ENCODE data around the gene CD28. TPM values are rescaled to one million over a fixed set of nuclear protein-coding genes. Genes with fewer than 3 reads are reported as not detected.

Gene CD28
- total and polyA plus RNA-seq, 10 of the 15 experiments (the other 5 are each of a cell fraction or from before 2014, with no cell fraction given) = 0.03 to 0.23 (median 0.04) TPM; not detected in 7

GRCh38 chr2:203675086-203675485 is 31.4 kb upstream of the CD28 start:
- BruUV-seq (replicated peaks) = no TSS peak
- WGBS (ENCODE audit: insufficient coverage, insufficient replicate concordance, low lambda C conversion rate, missing lambda C conversion rate) = 76% methylated on average over 3 of the region's 3 CpGs
- Histone ChIP-seq H3K79me2 (ENCODE audit: control insufficient read depth, insufficient read depth, low read length) (no peaks in the 10 kb centered on the region), H3K27ac (ENCODE audit: control insufficient read depth, insufficient read depth) (no peak overlapping the region), H3K4me2 (ENCODE audit: control insufficient read depth, insufficient read depth) (no peak overlapping the region), H3K4me1 (ENCODE audit: control insufficient read depth, insufficient read depth, low read length) (peaks cover 5% of the 10 kb centered on the region), H2AFZ (ENCODE audit: control insufficient read depth, low read depth, low read length) (no peak overlapping the region), H3K27me3 (replicated peaks in 1 of 2; ENCODE audit: control insufficient read depth in 2 of 2, insufficient read depth in 2 of 2, low read length in 1 of 2) (no peaks in the 10 kb centered on the region), H3K4me3 (no peak overlapping the region), H3K9ac (ENCODE audit: control insufficient read depth, insufficient read depth, low read length) (no peak overlapping the region), H4K20me1 (ENCODE audit: control insufficient read depth, insufficient read depth) (no peaks in the 10 kb centered on the region), H3K9me3 (replicated peaks; ENCODE audit: control insufficient read depth, insufficient read depth, low read length) (no peaks in the 10 kb centered on the region; the same call in 2 of the 3 replicates), H3K36me3 (ENCODE audit: control insufficient read depth in 2 of 2, insufficient read depth in 2 of 2, low read length in 1 of 2) (no peaks in the 10 kb centered on the region)
- POLR2A ChIA-PET = no interaction called here
- no peak for ATAC-seq
- FAIRE-seq = no peak
- RAD21 ChIA-PET (ENCODE audit: unreplicated experiment) = no interaction called here
- CTCF ChIA-PET = no interaction called here
- in situ Hi-C loops (cut with MboI) = no loop called here
- SMC1A ChIA-PET (ENCODE audit: uncharacterized antibody, unreplicated experiment) = no interaction called here
- intact Hi-C loops (cut with micrococcal nuclease; ENCODE audit: unreplicated experiment) = no loop called here
- DNase-seq (ENCODE audit: low read depth, low spot score) = no peak
- TF ChIP-seq BCL3 (IDR thresholded peaks at IDR 0.05; ENCODE audit: borderline replicate concordance, insufficient read depth, low read depth, low read length, poor library complexity, severe bottlenecking) = no peak
- no peak for TF ChIP-seq RAD21 (IDR thresholded peaks at IDR 0.05; ENCODE audit: insufficient read depth, low read depth, low read length)
- TF ChIP-seq CREM (IDR thresholded peaks at IDR 0.05; ENCODE audit: low read depth) = no peak
- TF ChIP-seq PKNOX1 (IDR thresholded peaks at IDR 0.05) = no peak
- TF ChIP-seq NKRF (conservative IDR thresholded peaks at IDR 0.05) = no peak
- no peak for TF ChIP-seq USF1 (IDR thresholded peaks at IDR 0.05; ENCODE audit: borderline replicate concordance, extremely low read length, insufficient read depth, low read depth, low read length)
- no peak for TF ChIP-seq CREB1 (IDR thresholded peaks at IDR 0.05; ENCODE audit: low read depth)
- TF ChIP-seq CHD1 (IDR thresholded peaks at IDR 0.05; ENCODE audit: low read depth, low read length) = no peak
- TF ChIP-seq ASH2L (IDR thresholded peaks at IDR 0.05; ENCODE audit: borderline replicate concordance, low read depth) = no peak
- TF ChIP-seq RB1 (IDR thresholded peaks at IDR 0.05; ENCODE audit: borderline replicate concordance) = no peak
- no peak for TF ChIP-seq ESRRA (IDR thresholded peaks at IDR 0.05; ENCODE audit: low read length)
- TF ChIP-seq PAX5 (IDR thresholded peaks at IDR 0.05; ENCODE audit: borderline replicate concordance, low read depth, low read length) = no peak
- TF ChIP-seq EZH2 (IDR thresholded peaks at IDR 0.05; ENCODE audit: borderline replicate concordance, control insufficient read depth, low read depth, low read length) = no peak
- no peak for TF ChIP-seq ATF7 (IDR thresholded peaks at IDR 0.05; ENCODE audit: low read depth)
- no peak for TF ChIP-seq CHD2 (IDR thresholded peaks at IDR 0.05; ENCODE audit: borderline replicate concordance, low read depth, low read length)
- no peak for TF ChIP-seq ZBTB11 (CRISPR knock-in tag; IDR thresholded peaks at IDR 0.05)

Measured in GM12878 (cell line).